HepG2 (cell line): Measurements from ENCODE around the gene CD300LB. TPM values are rescaled to one million over a fixed set of nuclear protein-coding genes. Genes with fewer than 3 reads are reported as not detected.

ENCODE experiments used
- ATF7 ChIP-seq, 2 experiments: fragments of 450-650 bp in 1 of 2; sonication (generic) in 1 of 2; formaldehyde crosslinking in 1 of 2; IDR thresholded peaks; 2 replicates each; pipeline versions ENCODE4 v1.4.0 to v1.6.1; 2016 to 2020; ENCODE audit warnings: antibody characterized with exemption in 1 of 2, mild to moderate bottlenecking in 1 of 2, missing genetic modification reagents in 1 of 2
- CBX1 ChIP-seq: IDR thresholded peaks from one replicate; pipeline ENCODE4 v1.6.1; 2016; ENCODE audit warnings: antibody characterized with exemption, low read depth
- CREB1 ChIP-seq, 2 experiments: fragments of 450-650 bp in 1 of 2; IDR thresholded peaks; 2 replicates each; pipeline ENCODE4 v1.6.1; 2016 to 2017; ENCODE audit warnings: control low read depth in 1 of 2, mild to moderate bottlenecking in 1 of 2, missing compliant biosample characterization in 1 of 2, missing genetic modification characterization in 1 of 2
- FOSL2 ChIP-seq: sonication (generic); formaldehyde crosslinking; IDR thresholded peaks from 2 replicates; pipeline ENCODE4 v1.4.0; 2020; ENCODE audit warnings: missing genetic modification reagents
- JUN ChIP-seq: sonication (generic); formaldehyde crosslinking; IDR thresholded peaks from 2 replicates; pipeline ENCODE4 v1.4.0; 2020; ENCODE audit warnings: mild to moderate bottlenecking, missing genetic modification reagents
- RAD51 ChIP-seq: fragments of 450-650 bp; IDR thresholded peaks from 2 replicates; pipeline ENCODE4 v1.6.1; 2016; ENCODE audit warnings: borderline replicate concordance
- SP2 ChIP-seq: sonication (generic); formaldehyde crosslinking; IDR thresholded peaks from 2 replicates; pipeline ENCODE4 v1.5.1; 2020; ENCODE audit warnings: mild to moderate bottlenecking, missing genetic modification reagents
- TBX3 ChIP-seq: fragments of 450-650 bp; IDR thresholded peaks from 2 replicates; pipeline ENCODE4 v1.6.1; 2017; ENCODE audit warnings: antibody characterized with exemption, mild to moderate bottlenecking, inconsistent platforms, borderline replicate concordance
- ZBTB21 ChIP-seq: sonication (generic); formaldehyde crosslinking; IDR thresholded peaks from 2 replicates; pipeline ENCODE4 v1.4.0; 2020; ENCODE audit warnings: missing genetic modification reagents
- ZNF20 ChIP-seq: sonication (generic); formaldehyde crosslinking; IDR thresholded peaks from 2 replicates; pipeline ENCODE4 v1.4.0; 2020; ENCODE audit warnings: mild to moderate bottlenecking, moderate library complexity, missing genetic modification reagents
- ZNF207 ChIP-seq: fragments of 450-650 bp; IDR thresholded peaks from 2 replicates; pipeline ENCODE4 v1.6.1; 2016; ENCODE audit warnings: antibody characterized with exemption, borderline replicate concordance
- ZNF235 ChIP-seq: sonication (generic); formaldehyde crosslinking; IDR thresholded peaks from 2 replicates; pipeline ENCODE4 v1.8.1; 2023; ENCODE audit warnings: mild to moderate bottlenecking, missing genetic modification reagents, borderline replicate concordance
- ZNF496 ChIP-seq: sonication (generic); formaldehyde crosslinking; IDR thresholded peaks from 2 replicates; pipeline ENCODE4 v1.8.1; 2023; ENCODE audit warnings: mild to moderate bottlenecking, moderate library complexity, missing genetic modification reagents; ENCODE audit not compliant: insufficient replicate concordance
- ZNF788 ChIP-seq: sonication (generic); formaldehyde crosslinking; IDR thresholded peaks from 2 replicates; pipeline ENCODE4 v1.5.0; 2020; ENCODE audit warnings: mild to moderate bottlenecking, missing genetic modification reagents, borderline replicate concordance
- ZZZ3 ChIP-seq: sonication (generic); formaldehyde crosslinking; IDR thresholded peaks from 2 replicates; pipeline ENCODE4 v1.4.0; 2020; ENCODE audit warnings: missing genetic modification reagents, mild to moderate bottlenecking, borderline replicate concordance
- polyA plus RNA-seq, 8 experiments: library from polyadenylated mRNA; depleted of rRNA in 3 of 8; stranded (reverse) in 7 of 8; unstranded in 1 of 8; fragments of >200 nt; fragmentation: Illumina TruSeq in 4 of 8; extraction: Trizol in 4 of 8; gene quantifications; 2 replicates each; pipeline versions ENCODE4 v1.2.1 to v1.2.3, GENCODE V29; 2011 to 2016; ENCODE audit warnings: low read depth in 4 of 8, missing spikeins in 1 of 8, mixed read lengths in 1 of 8; ENCODE audit not compliant: insufficient read depth in 1 of 8
- total RNA-seq, 5 experiments: library from RNA; depleted of rRNA; stranded (reverse); fragments of >200 nt; fragmentation: Illumina TruSeq; extraction: Trizol; gene quantifications; 2 replicates each; pipeline ENCODE4 v1.2.3, GENCODE V29; 2016; ENCODE audit warnings: low read depth in 1 of 5
- TF ChIP-seq, protein P1 (sequence below), 2 experiments: sonication (generic) in 1 of 2; formaldehyde crosslinking in 1 of 2; IDR thresholded peaks; 2 replicates each; pipeline versions ENCODE4 v1.5.1 to v1.6.1; 2011 to 2020; ENCODE audit warnings: borderline replicate concordance in 1 of 2, low read depth in 1 of 2, low read length in 1 of 2, mild to moderate bottlenecking in 1 of 2, missing genetic modification reagents in 1 of 2, moderate library complexity in 1 of 2
- TF ChIP-seq, protein P2 (sequence below): sonication (generic); formaldehyde crosslinking; IDR thresholded peaks from 2 replicates; pipeline ENCODE4 v1.5.0; 2020; ENCODE audit warnings: mild to moderate bottlenecking, low read depth, missing genetic modification reagents, borderline replicate concordance

The CD300LB gene
- total and polyA plus RNA-seq, 2 of the 13 experiments (the other 11 are each of a cell fraction or from before 2014, with no cell fraction given): not detected

DNA sequence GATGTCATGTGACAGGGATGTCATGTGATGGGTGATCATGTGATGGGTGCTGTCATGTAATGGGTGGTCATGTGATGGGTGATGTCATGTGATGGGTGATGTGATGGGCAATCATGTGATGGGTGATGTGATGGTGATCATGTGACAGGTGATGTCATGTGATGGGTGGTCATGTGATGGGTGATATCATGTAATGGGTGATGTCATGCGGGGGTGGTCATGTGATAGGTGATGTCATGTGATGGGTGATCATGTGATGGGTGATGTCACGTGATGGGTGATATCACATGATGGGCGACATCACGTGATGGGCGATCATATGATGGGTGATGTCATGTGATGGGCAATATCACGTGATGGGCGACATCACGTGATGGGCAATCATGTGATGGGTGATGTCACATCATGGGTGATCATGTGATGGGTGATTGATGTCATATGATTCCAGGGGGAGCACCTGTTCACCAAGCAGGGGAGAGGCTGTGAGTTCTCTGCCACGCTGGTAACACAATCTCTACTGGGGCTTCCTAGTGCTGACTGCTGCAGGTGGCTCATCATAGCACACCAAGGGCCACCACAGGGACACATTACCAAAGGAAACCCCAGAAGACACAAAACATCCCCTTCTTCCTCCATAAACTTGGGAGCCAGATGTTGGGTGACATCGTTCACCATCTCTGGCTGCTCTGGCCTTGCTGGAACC, 16.5 kb downstream of the CD300LB start (continued):
- TF ChIP-seq, protein P1, sequence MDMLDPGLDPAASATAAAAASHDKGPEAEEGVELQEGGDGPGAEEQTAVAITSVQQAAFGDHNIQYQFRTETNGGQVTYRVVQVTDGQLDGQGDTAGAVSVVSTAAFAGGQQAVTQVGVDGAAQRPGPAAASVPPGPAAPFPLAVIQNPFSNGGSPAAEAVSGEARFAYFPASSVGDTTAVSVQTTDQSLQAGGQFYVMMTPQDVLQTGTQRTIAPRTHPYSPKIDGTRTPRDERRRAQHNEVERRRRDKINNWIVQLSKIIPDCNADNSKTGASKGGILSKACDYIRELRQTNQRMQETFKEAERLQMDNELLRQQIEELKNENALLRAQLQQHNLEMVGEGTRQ (IDR thresholded peaks at IDR 0.05; ENCODE audit: low read depth, low read length): peak; percentile 97
- TF ChIP-seq, protein P1 (CRISPR knock-in tag; IDR thresholded peaks at IDR 0.05; ENCODE audit: borderline replicate concordance): no peak
- TF ChIP-seq ZNF207: peak; percentile 100; the same call in 1 of the 2 replicates
- TF ChIP-seq ATF7 (IDR thresholded peaks at IDR 0.05): peak; percentile 97
- peak; percentile 80; the same call in 1 of the 2 replicates for TF ChIP-seq ATF7 (CRISPR knock-in tag; IDR thresholded peaks at IDR 0.05)
- peak; percentile 34; the same call in 1 of the 2 replicates for TF ChIP-seq ZBTB21 (CRISPR knock-in tag)
- TF ChIP-seq SP2 (CRISPR knock-in tag): no peak
- 0 out of 2 replicates have a peak, but pooled peaks have one; percentile 15 for TF ChIP-seq ZNF788 (CRISPR knock-in tag)
- TF ChIP-seq CREB1 (IDR thresholded peaks at IDR 0.05): peak; percentile 78; the same call in 1 of the 2 replicates
- TF ChIP-seq CREB1 (CRISPR knock-in tag; IDR thresholded peaks at IDR 0.05): no peak; the same call in 1 of the 2 replicates
- TF ChIP-seq RAD51: peak; percentile 99
- no peak for TF ChIP-seq ZNF496 (CRISPR knock-in tag)
- peak; percentile 82; the same call in 1 of the 2 replicates for TF ChIP-seq JUN (CRISPR knock-in tag)
- peak; percentile 4 for TF ChIP-seq CBX1
- 0 out of 2 replicates have a peak, but pooled peaks have one; percentile 42 for TF ChIP-seq ZZZ3 (CRISPR knock-in tag)
- no peak for TF ChIP-seq ZNF20 (CRISPR knock-in tag)
- peak; percentile 41; the same call in 1 of the 2 replicates for TF ChIP-seq TBX3
- no peak for TF ChIP-seq ZNF235 (CRISPR knock-in tag)
- TF ChIP-seq, protein P2, sequence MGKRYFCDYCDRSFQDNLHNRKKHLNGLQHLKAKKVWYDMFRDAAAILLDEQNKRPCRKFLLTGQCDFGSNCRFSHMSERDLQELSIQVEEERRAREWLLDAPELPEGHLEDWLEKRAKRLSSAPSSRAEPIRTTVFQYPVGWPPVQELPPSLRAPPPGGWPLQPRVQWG (CRISPR knock-in tag): no peak
- TF ChIP-seq FOSL2 (CRISPR knock-in tag): no peak
- TF ChIP-seq, all 625 proteins: peak for 21
